H1 (cell line): ENCODE results near the gene SCNM1. TPM values are rescaled to one million over a fixed set of nuclear protein-coding genes. Genes with fewer than 3 reads are reported as not detected.

Experiments used
- BACH1 ChIP-seq: IDR thresholded peaks from 2 replicates; pipeline ENCODE4 v1.6.1; 2012; ENCODE audit warnings: low read length, improper control_type of control experiment
- BCL11A ChIP-seq, 2 experiments: IDR thresholded peaks; one replicate each; pipeline ENCODE4 v1.6.1; 2011; ENCODE audit warnings: low read depth in 2 of 2, low read length in 2 of 2, mild to moderate bottlenecking in 2 of 2
- SAP30 ChIP-seq: fragments of 300-600 bp; sonication (generic); IDR thresholded peaks from 2 replicates; pipeline ENCODE4 v1.7.1; 2012; ENCODE audit warnings: low read length, moderate library complexity, mild to moderate bottlenecking, inconsistent platforms; ENCODE audit not compliant: insufficient read depth, insufficient replicate concordance
- SIX5 ChIP-seq: IDR thresholded peaks from 2 replicates; pipeline ENCODE4 v1.6.1; 2011; ENCODE audit warnings: mild to moderate bottlenecking, low read depth, low read length
- polyA plus RNA-seq, 7 experiments: library from polyadenylated mRNA; depleted of rRNA in 3 of 7; stranded (reverse) in 5 of 7; unstranded in 2 of 7; fragments of >200 nt in 5 of 7; fragments of 200-250 nt in 2 of 7; gene quantifications; 1 replicate in 5 of 7; 2 replicates in 1 of 7; 4 replicates in 1 of 7; pipeline versions ENCODE4 v1.2.1 to v1.2.3, GENCODE V29; 2011 to 2013; ENCODE audit warnings: missing spikeins in 2 of 7, mixed read lengths in 2 of 7
- total RNA-seq: library from RNA; stranded (reverse); fragmentation: NEBNext Ultra II Directional; extraction: Animal tissue kit (Norgen Biotek cat#: 25700); gene quantifications from 2 replicates; pipeline ENCODE4 v1.2.1, GENCODE V29; 2021
- TF ChIP-seq, protein P1 (sequence below): IDR thresholded peaks from 2 replicates; pipeline ENCODE4 v1.6.1; 2012; ENCODE audit warnings: low read length, inconsistent platforms
- TF ChIP-seq, protein P2 (sequence below): fragments of 300-600 bp; sonication (generic); IDR thresholded peaks from 2 replicates; pipeline ENCODE4 v1.7.1; 2012; ENCODE audit warnings: low read length, moderate library complexity, mild to moderate bottlenecking, inconsistent platforms; ENCODE audit not compliant: insufficient replicate concordance
- TF ChIP-seq, protein P3 (sequence below), 3 experiments: IDR thresholded peaks; 1 replicate in 2 of 3; 2 replicates in 1 of 3; pipeline versions ENCODE4 v1.5.1 to v1.6.1; 2011; ENCODE audit warnings: low read length in 3 of 3, mild to moderate bottlenecking in 3 of 3, inconsistent platforms in 2 of 3, low read depth in 1 of 3, moderate library complexity in 1 of 3; ENCODE audit not compliant: insufficient read depth in 1 of 3; ENCODE audit errors: control extremely low read depth in 1 of 3

The SCNM1 gene
- total and polyA plus RNA-seq, 2 of the 8 experiments (the other 6 are each of a cell fraction or from before 2014, with no cell fraction given) = 13.6 to 46.2 TPM

DNA sequence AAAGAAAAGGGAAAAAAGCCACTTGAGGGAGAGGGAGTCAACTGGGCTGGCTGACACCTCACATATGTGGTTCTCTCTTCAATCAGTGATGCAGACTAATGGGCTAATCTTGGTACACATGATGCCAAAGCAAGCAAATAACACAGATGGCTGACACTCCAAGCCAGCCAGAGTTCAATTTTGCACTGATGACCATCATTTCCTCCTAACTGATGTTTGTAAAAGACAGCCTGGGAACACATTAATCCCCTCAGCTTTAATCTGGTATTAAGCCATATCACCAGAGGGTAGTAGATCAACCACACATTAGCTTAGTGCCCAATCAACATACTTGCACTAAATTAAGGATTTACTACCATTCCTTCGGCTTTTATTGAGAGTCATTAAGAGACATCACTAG, 21.3 kb downstream of the SCNM1 start (continued):
- TF ChIP-seq, protein P1, sequence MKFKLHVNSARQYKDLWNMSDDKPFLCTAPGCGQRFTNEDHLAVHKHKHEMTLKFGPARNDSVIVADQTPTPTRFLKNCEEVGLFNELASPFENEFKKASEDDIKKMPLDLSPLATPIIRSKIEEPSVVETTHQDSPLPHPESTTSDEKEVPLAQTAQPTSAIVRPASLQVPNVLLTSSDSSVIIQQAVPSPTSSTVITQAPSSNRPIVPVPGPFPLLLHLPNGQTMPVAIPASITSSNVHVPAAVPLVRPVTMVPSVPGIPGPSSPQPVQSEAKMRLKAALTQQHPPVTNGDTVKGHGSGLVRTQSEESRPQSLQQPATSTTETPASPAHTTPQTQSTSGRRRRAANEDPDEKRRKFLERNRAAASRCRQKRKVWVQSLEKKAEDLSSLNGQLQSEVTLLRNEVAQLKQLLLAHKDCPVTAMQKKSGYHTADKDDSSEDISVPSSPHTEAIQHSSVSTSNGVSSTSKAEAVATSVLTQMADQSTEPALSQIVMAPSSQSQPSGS = no peak
- TF ChIP-seq, protein P2, sequence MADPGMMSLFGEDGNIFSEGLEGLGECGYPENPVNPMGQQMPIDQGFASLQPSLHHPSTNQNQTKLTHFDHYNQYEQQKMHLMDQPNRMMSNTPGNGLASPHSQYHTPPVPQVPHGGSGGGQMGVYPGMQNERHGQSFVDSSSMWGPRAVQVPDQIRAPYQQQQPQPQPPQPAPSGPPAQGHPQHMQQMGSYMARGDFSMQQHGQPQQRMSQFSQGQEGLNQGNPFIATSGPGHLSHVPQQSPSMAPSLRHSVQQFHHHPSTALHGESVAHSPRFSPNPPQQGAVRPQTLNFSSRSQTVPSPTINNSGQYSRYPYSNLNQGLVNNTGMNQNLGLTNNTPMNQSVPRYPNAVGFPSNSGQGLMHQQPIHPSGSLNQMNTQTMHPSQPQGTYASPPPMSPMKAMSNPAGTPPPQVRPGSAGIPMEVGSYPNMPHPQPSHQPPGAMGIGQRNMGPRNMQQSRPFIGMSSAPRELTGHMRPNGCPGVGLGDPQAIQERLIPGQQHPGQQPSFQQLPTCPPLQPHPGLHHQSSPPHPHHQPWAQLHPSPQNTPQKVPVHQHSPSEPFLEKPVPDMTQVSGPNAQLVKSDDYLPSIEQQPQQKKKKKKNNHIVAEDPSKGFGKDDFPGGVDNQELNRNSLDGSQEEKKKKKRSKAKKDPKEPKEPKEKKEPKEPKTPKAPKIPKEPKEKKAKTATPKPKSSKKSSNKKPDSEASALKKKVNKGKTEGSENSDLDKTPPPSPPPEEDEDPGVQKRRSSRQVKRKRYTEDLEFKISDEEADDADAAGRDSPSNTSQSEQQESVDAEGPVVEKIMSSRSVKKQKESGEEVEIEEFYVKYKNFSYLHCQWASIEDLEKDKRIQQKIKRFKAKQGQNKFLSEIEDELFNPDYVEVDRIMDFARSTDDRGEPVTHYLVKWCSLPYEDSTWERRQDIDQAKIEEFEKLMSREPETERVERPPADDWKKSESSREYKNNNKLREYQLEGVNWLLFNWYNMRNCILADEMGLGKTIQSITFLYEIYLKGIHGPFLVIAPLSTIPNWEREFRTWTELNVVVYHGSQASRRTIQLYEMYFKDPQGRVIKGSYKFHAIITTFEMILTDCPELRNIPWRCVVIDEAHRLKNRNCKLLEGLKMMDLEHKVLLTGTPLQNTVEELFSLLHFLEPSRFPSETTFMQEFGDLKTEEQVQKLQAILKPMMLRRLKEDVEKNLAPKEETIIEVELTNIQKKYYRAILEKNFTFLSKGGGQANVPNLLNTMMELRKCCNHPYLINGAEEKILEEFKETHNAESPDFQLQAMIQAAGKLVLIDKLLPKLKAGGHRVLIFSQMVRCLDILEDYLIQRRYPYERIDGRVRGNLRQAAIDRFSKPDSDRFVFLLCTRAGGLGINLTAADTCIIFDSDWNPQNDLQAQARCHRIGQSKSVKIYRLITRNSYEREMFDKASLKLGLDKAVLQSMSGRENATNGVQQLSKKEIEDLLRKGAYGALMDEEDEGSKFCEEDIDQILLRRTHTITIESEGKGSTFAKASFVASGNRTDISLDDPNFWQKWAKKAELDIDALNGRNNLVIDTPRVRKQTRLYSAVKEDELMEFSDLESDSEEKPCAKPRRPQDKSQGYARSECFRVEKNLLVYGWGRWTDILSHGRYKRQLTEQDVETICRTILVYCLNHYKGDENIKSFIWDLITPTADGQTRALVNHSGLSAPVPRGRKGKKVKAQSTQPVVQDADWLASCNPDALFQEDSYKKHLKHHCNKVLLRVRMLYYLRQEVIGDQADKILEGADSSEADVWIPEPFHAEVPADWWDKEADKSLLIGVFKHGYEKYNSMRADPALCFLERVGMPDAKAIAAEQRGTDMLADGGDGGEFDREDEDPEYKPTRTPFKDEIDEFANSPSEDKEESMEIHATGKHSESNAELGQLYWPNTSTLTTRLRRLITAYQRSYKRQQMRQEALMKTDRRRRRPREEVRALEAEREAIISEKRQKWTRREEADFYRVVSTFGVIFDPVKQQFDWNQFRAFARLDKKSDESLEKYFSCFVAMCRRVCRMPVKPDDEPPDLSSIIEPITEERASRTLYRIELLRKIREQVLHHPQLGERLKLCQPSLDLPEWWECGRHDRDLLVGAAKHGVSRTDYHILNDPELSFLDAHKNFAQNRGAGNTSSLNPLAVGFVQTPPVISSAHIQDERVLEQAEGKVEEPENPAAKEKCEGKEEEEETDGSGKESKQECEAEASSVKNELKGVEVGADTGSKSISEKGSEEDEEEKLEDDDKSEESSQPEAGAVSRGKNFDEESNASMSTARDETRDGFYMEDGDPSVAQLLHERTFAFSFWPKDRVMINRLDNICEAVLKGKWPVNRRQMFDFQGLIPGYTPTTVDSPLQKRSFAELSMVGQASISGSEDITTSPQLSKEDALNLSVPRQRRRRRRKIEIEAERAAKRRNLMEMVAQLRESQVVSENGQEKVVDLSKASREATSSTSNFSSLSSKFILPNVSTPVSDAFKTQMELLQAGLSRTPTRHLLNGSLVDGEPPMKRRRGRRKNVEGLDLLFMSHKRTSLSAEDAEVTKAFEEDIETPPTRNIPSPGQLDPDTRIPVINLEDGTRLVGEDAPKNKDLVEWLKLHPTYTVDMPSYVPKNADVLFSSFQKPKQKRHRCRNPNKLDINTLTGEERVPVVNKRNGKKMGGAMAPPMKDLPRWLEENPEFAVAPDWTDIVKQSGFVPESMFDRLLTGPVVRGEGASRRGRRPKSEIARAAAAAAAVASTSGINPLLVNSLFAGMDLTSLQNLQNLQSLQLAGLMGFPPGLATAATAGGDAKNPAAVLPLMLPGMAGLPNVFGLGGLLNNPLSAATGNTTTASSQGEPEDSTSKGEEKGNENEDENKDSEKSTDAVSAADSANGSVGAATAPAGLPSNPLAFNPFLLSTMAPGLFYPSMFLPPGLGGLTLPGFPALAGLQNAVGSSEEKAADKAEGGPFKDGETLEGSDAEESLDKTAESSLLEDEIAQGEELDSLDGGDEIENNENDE = no peak
- TF ChIP-seq SIX5 = no peak
- no peak for TF ChIP-seq BCL11A (IDR thresholded peaks at IDR 0.05; ENCODE audit: low read depth in 2 of 2, low read length in 2 of 2)
- no peak for TF ChIP-seq SAP30
- TF ChIP-seq, protein P3, sequence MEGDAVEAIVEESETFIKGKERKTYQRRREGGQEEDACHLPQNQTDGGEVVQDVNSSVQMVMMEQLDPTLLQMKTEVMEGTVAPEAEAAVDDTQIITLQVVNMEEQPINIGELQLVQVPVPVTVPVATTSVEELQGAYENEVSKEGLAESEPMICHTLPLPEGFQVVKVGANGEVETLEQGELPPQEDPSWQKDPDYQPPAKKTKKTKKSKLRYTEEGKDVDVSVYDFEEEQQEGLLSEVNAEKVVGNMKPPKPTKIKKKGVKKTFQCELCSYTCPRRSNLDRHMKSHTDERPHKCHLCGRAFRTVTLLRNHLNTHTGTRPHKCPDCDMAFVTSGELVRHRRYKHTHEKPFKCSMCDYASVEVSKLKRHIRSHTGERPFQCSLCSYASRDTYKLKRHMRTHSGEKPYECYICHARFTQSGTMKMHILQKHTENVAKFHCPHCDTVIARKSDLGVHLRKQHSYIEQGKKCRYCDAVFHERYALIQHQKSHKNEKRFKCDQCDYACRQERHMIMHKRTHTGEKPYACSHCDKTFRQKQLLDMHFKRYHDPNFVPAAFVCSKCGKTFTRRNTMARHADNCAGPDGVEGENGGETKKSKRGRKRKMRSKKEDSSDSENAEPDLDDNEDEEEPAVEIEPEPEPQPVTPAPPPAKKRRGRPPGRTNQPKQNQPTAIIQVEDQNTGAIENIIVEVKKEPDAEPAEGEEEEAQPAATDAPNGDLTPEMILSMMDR (IDR thresholded peaks at IDR 0.05; ENCODE audit: control extremely low read depth in 1 of 3, insufficient read depth in 1 of 3, low read depth in 1 of 3, low read length in 3 of 3) = no peak
- no peak for TF ChIP-seq BACH1
- TF ChIP-seq, all 59 proteins: peak for 0
